H1 (cell line): ENCODE measurements around the gene ATXN2. TPM values are rescaled to one million over a fixed set of nuclear protein-coding genes. Genes with fewer than 3 reads are reported as not detected.
A peak's percentile ranks its signal among the peaks of the same experiment; 100 is the strongest.

Source experiments
- ATF3 ChIP-seq: IDR thresholded peaks from 2 replicates; pipeline ENCODE4 v1.6.1; 2011; ENCODE audit warnings: low read depth, mild to moderate bottlenecking, low read length; ENCODE audit not compliant: insufficient read depth
- CTCF ChIP-seq, 3 experiments: IDR thresholded peaks; 1 replicate in 2 of 3; 2 replicates in 1 of 3; pipeline versions ENCODE4 v1.5.1 to v1.6.1; 2011; ENCODE audit warnings: low read length in 3 of 3, mild to moderate bottlenecking in 3 of 3, inconsistent platforms in 2 of 3, low read depth in 1 of 3, moderate library complexity in 1 of 3; ENCODE audit not compliant: insufficient read depth in 1 of 3; ENCODE audit errors: control extremely low read depth in 1 of 3
- E2F6 ChIP-seq: IDR thresholded peaks from 2 replicates; pipeline ENCODE4 v1.6.1; 2012; ENCODE audit warnings: inconsistent platforms
- EGR1 ChIP-seq: IDR thresholded peaks from 2 replicates; pipeline ENCODE4 v1.6.1; 2011; ENCODE audit warnings: low read depth, low read length, borderline replicate concordance
- EZH2 ChIP-seq: fragments of 200-600 bp; sonication (generic); IDR thresholded peaks from 2 replicates; pipeline ENCODE4 v1.7.1; 2012; ENCODE audit warnings: low read depth, mild to moderate bottlenecking, moderate library complexity, low read length, inconsistent platforms; ENCODE audit not compliant: severe bottlenecking
- GABPA ChIP-seq: IDR thresholded peaks from 2 replicates; pipeline ENCODE4 v1.6.1; 2011; ENCODE audit warnings: mild to moderate bottlenecking, low read length, moderate library complexity, borderline replicate concordance; ENCODE audit not compliant: insufficient read depth
- GTF2F1 ChIP-seq: IDR thresholded peaks from 2 replicates; pipeline ENCODE4 v1.6.1; 2012; ENCODE audit warnings: low read depth, low read length, improper control_type of control experiment, borderline replicate concordance
- KDM5A ChIP-seq: fragments of 200-600 bp; IDR thresholded peaks from 2 replicates; pipeline ENCODE4 v1.7.1; 2012; ENCODE audit warnings: mild to moderate bottlenecking, low read length, inconsistent platforms, mixed read lengths
- MAFK ChIP-seq: IDR thresholded peaks from 2 replicates; pipeline ENCODE4 v1.6.1; 2012; ENCODE audit warnings: low read depth, mild to moderate bottlenecking, improper control_type of control experiment, low read length
- MAX ChIP-seq: IDR thresholded peaks from 2 replicates; pipeline ENCODE4 v1.6.1; 2012; ENCODE audit warnings: inconsistent platforms
- POU5F1 ChIP-seq: IDR thresholded peaks from 2 replicates; pipeline ENCODE4 v1.6.1; 2011; ENCODE audit warnings: low read depth, mild to moderate bottlenecking, low read length, moderate library complexity
- RNF2 ChIP-seq: fragments of 200-900, 300-1000 bp; sonication (generic); IDR thresholded peaks from 2 replicates; pipeline ENCODE4 v1.7.1; 2016; ENCODE audit warnings: borderline replicate concordance, low read depth, mild to moderate bottlenecking, antibody characterized with exemption, low read length; ENCODE audit not compliant: poor library complexity, severe bottlenecking; ENCODE audit errors: missing control alignments
- SP4 ChIP-seq: IDR thresholded peaks from 2 replicates; pipeline ENCODE4 v1.6.1; 2012; ENCODE audit warnings: low read length, inconsistent platforms
- TBP ChIP-seq: IDR thresholded peaks from 2 replicates; pipeline ENCODE4 v1.6.1; 2011; ENCODE audit warnings: low read depth, low read length, improper control_type of control experiment
- TEAD4 ChIP-seq: IDR thresholded peaks from 2 replicates; pipeline ENCODE4 v1.6.1; 2012; ENCODE audit warnings: low read depth, low read length, inconsistent platforms, mixed read lengths
- USF2 ChIP-seq: IDR thresholded peaks from 2 replicates; pipeline ENCODE4 v1.6.1; 2011; ENCODE audit warnings: low read length, improper control_type of control experiment
- YY1 ChIP-seq: IDR thresholded peaks from 2 replicates; pipeline ENCODE4 v1.6.1; 2011; ENCODE audit warnings: low read depth, mild to moderate bottlenecking, low read length
- ZNF274 ChIP-seq: IDR thresholded peaks from 2 replicates; pipeline ENCODE4 v1.7.0; 2012; ENCODE audit warnings: low read length, borderline replicate concordance; ENCODE audit errors: extremely low read depth
- polyA plus RNA-seq, 7 experiments: library from polyadenylated mRNA; depleted of rRNA in 3 of 7; stranded (reverse) in 5 of 7; unstranded in 2 of 7; fragments of >200 nt in 5 of 7; fragments of 200-250 nt in 2 of 7; gene quantifications; 1 replicate in 5 of 7; 2 replicates in 1 of 7; 4 replicates in 1 of 7; pipeline versions ENCODE4 v1.2.1 to v1.2.3, GENCODE V29; 2011 to 2013; ENCODE audit warnings: missing spikeins in 2 of 7, mixed read lengths in 2 of 7
- total RNA-seq: library from RNA; stranded (reverse); fragmentation: NEBNext Ultra II Directional; extraction: Animal tissue kit (Norgen Biotek cat#: 25700); gene quantifications from 2 replicates; pipeline ENCODE4 v1.2.1, GENCODE V29; 2021

The ATXN2 gene
- total and polyA plus RNA-seq, 2 of the 8 experiments (the other 6 are each of a cell fraction or from before 2014, with no cell fraction given) = 46.6 to 80.7 TPM

GRCh38 chr12:111404362-111405148 lies 194.6 kb downstream of the ATXN2 start (continued):
- TF ChIP-seq ZNF274 = no peak
- no peak for TF ChIP-seq ATF3
- TF ChIP-seq MAX = peak; percentile 50; the same call in 1 of the 2 replicates
- TF ChIP-seq POU5F1 = no peak
- TF ChIP-seq TBP = peak; percentile 15; the same call in 1 of the 2 replicates
- no peak for TF ChIP-seq KDM5A
- no peak for TF ChIP-seq RNF2
- 0 out of 2 replicates have a peak, but pooled peaks have one; percentile 11 for TF ChIP-seq E2F6
- no peak for TF ChIP-seq EZH2
- no peak for TF ChIP-seq SP4
- no peak for TF ChIP-seq MAFK
- no peak for TF ChIP-seq GABPA
- TF ChIP-seq CTCF (IDR thresholded peaks at IDR 0.05; ENCODE audit: control extremely low read depth in 1 of 3, insufficient read depth in 1 of 3, low read depth in 1 of 3, low read length in 3 of 3) = no peak
- peak; percentile 91; the same call in 1 of the 2 replicates for TF ChIP-seq EGR1
- TF ChIP-seq GTF2F1 = no peak
- peak; percentile 68; the same call in 1 of the 2 replicates for TF ChIP-seq TEAD4
- TF ChIP-seq YY1 = no peak
- TF ChIP-seq USF2 = no peak
